GM12892 (cell line): ENCODE measurements around the gene RSAD1.

Source experiments
- POLR2A ChIP-seq: IDR thresholded peaks from 2 replicates; pipeline ENCODE4 v1.6.1; 2011; ENCODE audit warnings: low read depth, low read length, control low read depth
- POLR2AphosphoS5 ChIP-seq: IDR thresholded peaks from 2 replicates; pipeline ENCODE4 v1.6.1; 2011; ENCODE audit warnings: low read depth, low read length, control low read depth
- TAF1 ChIP-seq: IDR thresholded peaks from 2 replicates; pipeline ENCODE4 v1.6.1; 2011; ENCODE audit warnings: low read depth, mild to moderate bottlenecking, control low read depth, low read length, borderline replicate concordance

DNA sequence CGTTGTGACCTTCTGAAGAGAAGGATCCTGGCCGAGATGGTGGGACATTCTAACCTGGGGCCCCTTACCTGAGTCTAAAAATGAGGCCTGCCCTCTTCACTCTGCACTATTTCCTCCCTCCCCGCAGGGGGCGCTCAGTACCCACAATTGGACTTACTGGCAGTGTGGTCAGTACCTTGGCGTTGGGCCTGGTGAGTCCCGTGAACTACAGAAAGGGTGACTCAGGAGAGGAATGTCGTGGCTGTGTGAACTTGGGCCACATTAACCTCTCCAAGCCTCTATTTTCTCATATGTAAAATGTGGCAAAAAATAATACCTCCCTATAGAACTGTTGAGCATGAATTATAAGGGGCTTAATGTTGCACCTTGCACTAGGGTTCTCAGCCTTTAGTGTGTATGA is 3.9 kb downstream of the RSAD1 start:
- no peak for TF ChIP-seq POLR2A
- TF ChIP-seq POLR2AphosphoS5: no peak
- no peak for TF ChIP-seq TAF1
